ENCODE results near the gene WRNIP1.
"Not testable (repeated sequence)": the region's sequence is repeated elsewhere in the genome, so short reads cannot be mapped to it uniquely, and the experiment has no call there.

Gene WRNIP1

GRCh38 chr6:2743280-2744208 lies 21.6 kb upstream of the WRNIP1 start:
- no peak for DNase-seq

GRCh38 chr6:2744209-2744771 lies 20.9 kb upstream of the WRNIP1 start:
- no peak for DNase-seq

DNA sequence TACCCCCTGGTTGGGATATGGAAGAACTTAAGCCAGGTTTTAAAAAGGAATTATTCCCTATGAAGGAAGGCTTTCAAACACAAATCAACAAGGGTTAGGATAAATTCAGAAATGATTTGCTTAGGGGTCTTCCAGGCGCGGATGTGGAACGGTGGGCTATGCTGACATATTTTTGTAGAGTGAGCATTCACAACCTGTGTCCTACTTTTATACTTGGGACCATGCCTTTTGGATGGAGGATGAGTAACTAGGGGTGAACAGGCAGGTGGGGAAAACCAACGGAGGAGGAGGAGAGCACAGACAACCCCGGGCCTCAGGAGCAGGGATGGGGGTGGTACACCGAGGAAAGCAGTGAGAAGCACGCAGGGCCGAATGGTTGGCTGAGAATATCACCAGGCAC lies 20.4 kb upstream of the WRNIP1 start:
- no peak for DNase-seq

- DNase-seq: no peak
Measured at GRCh38 chr6:2745246-2745645, 19.9 kb upstream of the WRNIP1 start.

GRCh38 chr6:2746557-2747061 lies 18.6 kb upstream of the WRNIP1 start:
- no peak for DNase-seq

GRCh38 chr6:2748183-2748582 lies 17.0 kb upstream of the WRNIP1 start:
- DNase-seq: no peak

- DNase-seq: no peak
Measured at GRCh38 chr6:2749969-2750600, 15.1 kb upstream of the WRNIP1 start.

DNA sequence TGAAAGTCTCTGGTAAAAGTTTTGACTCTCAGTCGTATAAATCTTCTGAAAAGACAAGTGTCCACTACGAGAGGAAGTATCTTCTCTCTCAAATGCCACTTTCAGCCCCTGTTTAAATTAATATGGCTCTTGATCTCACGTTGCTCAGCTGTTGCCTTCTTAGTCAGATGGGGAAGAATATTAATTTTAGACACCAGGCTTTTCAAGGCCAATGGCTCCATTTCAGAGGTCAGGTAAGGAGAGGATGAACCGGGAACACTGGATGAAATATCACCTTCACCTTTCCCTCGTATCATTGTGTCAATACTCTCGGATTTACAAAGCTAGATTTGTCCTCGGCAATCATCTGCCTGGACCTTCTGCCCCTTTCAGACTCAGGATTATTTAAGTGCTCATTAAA lies 14.4 kb upstream of the WRNIP1 start, which contains the start of gene MYLK4:
Gene MYLK4, minus strand, starts transcription at position 91 of the 400 bp plus-strand sequence. CDS start 1,628 bp downstream, outside the sequence.
- no peak for DNase-seq

- DNase-seq: no peak
Measured at GRCh38 chr6:2751871-2752270, 13.3 kb upstream of the WRNIP1 start.

- no peak for DNase-seq
Measured at GRCh38 chr6:2752477-2753109, 12.6 kb upstream of the WRNIP1 start.

DNA sequence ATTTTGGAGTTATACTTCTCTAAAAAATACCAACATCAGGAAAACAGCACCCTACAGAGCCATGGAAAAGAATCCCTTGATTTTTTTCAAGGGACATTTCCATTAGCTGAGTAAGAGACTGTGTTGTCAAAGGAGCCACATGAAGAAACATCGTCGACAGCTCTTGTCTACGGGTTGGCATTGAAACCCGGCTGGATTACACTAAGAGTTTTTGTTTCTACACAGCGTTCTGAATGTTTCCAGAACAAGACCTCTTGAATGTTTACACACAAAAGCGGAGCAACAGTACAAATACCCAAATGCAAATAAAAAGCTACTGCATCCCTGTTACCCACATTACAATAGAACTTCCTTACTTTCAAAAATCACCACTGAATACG lies 12.1 kb upstream of the WRNIP1 start:
- DNase-seq: no peak

GRCh38 chr6:2753743-2754142 lies 11.4 kb upstream of the WRNIP1 start:
- no peak for DNase-seq

DNA sequence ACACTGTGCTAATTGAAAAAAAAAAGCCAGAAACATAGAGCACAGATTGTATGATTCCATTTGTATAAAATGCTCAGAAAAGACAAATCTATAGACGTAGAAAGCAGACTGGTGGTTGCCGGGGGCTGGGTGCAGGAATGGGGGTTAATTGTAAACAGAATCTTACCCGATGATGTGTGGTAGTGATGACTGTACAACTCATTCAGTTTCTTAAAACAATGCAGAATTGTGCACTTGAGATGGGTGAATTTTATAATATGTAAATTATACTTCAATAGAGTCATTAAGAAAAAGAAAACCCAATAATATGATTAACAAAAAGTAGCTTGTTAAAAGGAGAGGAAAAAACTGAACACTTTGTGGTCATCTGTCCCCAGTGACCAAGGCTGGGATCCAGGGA lies 10.8 kb upstream of the WRNIP1 start:
- no peak for DNase-seq

GRCh38 chr6:2754911-2755310 lies 10.3 kb upstream of the WRNIP1 start:
- DNase-seq: no peak

GRCh38 chr6:2755456-2755855 lies 9.7 kb upstream of the WRNIP1 start:
- DNase-seq: no peak

DNA sequence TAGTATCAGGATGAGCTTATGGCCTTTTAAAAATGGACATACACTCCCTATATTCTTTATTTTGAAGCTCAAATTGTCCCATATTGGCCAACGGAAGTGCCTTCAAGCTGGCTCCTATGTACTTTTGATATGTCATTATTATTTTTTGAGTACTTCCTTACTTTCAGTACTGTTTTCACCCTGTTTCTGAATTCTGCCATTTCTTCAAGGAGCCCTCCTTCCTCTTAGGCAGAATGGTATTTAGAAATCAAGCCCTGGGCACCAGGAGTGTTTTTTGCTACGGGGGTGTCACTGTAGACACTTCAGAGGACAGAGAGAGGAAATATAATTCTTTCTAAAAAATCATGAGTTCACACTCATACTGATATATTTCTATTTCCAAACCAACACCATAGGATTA lies 9.0 kb upstream of the WRNIP1 start:
- DNase-seq: no peak

DNA sequence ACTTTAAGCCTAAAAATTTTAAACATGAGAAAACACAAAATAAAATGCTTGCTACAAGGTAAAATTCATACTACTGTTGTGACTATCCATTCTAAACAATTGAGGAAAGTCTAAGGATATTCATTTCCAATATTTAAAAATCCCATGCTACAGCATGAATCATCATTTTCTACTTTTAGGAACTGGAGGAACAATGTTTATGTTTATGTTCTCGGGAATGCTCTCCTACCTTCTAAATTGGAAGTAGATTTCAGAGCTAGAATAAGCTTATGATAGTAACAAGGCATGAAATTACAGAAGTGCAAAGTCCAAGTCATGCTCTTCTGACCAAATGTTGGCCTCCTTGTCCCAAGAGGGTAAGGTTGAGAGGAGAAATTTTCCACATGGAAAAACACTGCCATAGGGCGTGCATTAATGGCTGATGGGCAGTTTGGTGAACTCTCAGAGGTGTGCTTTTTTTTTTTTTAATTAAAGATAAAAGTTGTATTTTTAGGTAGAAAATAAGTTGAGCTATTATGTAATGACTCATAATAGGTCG lies 8.4 kb upstream of the WRNIP1 start:
- DNase-seq: no peak

DNA sequence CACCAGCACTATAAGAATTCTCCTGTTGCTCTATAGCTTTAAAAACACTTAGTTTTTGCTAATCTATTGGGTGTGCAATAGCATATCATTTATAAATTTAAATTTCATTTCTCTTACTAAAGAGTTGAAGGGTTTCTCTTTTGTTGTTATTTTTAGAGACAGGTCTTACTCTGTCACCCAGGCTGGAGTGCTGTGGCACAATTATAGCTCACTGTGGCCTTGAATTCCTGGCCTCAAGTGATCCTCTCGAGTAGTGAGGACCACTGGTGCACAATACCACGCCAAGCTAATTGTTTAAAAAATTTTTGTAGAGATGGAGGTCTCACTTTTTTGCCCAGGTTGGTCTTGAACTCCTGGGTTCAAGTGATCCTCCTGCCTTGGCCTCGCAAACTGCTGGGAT lies 6.2 kb upstream of the WRNIP1 start:
- no peak for DNase-seq

- DNase-seq: no peak
Measured at GRCh38 chr6:2760882-2761842, 4.0 kb upstream of the WRNIP1 start.

DNA sequence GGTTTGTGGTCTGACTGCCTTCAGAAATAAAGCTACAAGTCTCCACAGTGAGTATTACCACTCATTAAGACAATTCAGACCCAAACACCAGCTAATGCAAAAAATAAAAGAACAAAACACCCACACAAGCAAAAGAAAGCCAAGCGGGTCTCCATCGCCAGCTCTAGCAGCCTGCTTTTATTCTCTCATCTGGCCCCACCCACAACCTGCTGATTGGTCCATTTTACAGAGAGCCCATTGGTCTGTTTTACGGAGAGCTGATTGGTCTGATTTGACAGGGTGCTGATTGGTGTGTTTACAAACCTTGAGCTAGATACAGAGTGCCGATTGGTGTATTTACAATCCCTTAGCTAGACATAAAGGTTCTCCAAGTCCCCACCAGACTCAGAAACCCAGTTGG lies 2.3 kb upstream of the WRNIP1 start:
- not testable (repeated sequence) for DNase-seq

DNA sequence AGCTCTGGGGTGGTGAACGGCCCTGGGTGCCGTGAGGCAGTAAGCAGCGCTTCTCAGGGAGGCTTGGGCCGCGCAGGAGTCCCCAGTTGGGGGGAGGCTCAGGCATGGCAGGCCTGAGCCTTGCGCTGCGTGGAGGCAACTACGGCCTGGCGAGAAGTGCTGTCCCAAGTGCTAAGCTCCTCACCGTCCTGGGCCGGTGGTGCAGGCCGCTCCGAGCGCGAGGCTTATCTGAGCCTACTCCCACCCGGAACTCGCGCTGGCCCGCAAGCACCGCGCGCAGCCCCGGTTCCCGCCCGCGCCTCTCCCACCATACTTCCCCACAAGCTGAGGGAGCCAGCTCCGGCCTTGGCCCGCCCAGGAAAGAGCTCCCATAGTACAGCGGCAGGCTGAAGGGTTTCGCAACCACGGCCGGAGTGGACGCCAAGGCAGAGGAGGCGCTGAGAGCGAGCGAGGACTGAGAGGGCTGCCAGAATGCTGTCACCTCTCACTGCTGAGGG lies 1.8 kb upstream of the WRNIP1 start:
- no peak for DNase-seq
